ENCODE data around the gene EEF1AKMT1.

- no peak for TF ChIP-seq CTCF (IDR thresholded peaks at IDR 0.05; ENCODE audit: insufficient read depth, low read length, poor library complexity, severe bottlenecking)
- no peak for TF ChIP-seq EZH2phosphoT487 (conservative IDR thresholded peaks at IDR 0.05; ENCODE audit: low read length)
Measured at GRCh38 chr13:20727856-20728255, 45.9 kb downstream of the EEF1AKMT1 start.

Data from SU-DHL-6 (cell line).